Peyer's patch (tissue), 4 donors: Measurements from ENCODE around the gene LRRC32. TPM values are rescaled to one million over a fixed set of nuclear protein-coding genes. Genes with fewer than 3 reads are reported as not detected.
"Not testable (repeated sequence)": the region's sequence is repeated elsewhere in the genome, so short reads cannot be mapped to it uniquely, and the experiment has no call there.

ENCODE experiments used
- DNase-seq, 3 donors: peaks; one replicate each; pipeline ENCODE4 v3.0.0-alpha.2; 2017 to 2019
- H3K27ac ChIP-seq, 4 donors: fragments of 200-600 bp; sonication (generic); one replicate each; pipeline ENCODE4 v1.5.1; 2016 to 2019
- H3K27me3 ChIP-seq, 2 donors: fragments of 200-600 bp; sonication (generic); one replicate each; pipeline ENCODE4 v1.5.1; 2019
- H3K36me3 ChIP-seq, 3 donors: fragments of 200-600 bp; sonication (generic); one replicate each; pipeline ENCODE4 v1.5.1; 2016 to 2019
- H3K4me1 ChIP-seq, 4 donors: fragments of 200-600 bp; sonication (generic); one replicate each; pipeline ENCODE4 v1.5.1; 2016 to 2019
- H3K4me3 ChIP-seq, 4 donors: fragments of 200-600 bp; sonication (generic); 1 replicate in 3 of 4; 2 replicates in 1 of 4; pipeline ENCODE4 v1.5.1; 2016 to 2019; ENCODE audit warnings: mild to moderate bottlenecking in 1 of 4
- H3K9me3 ChIP-seq, 4 donors: fragments of 200-600 bp; sonication (generic); one replicate each; pipeline ENCODE4 v1.5.1; 2016 to 2019; ENCODE audit warnings: mild to moderate bottlenecking in 1 of 4
- POLR2A ChIP-seq, 2 donors: fragments of 450-650 bp; IDR thresholded peaks; one replicate each; pipeline ENCODE4 v1.5.1; 2017; ENCODE audit warnings: antibody characterized with exemption in 2 of 2, mild to moderate bottlenecking in 2 of 2, moderate library complexity in 2 of 2
- total RNA-seq, 4 donors: library from RNA; depleted of rRNA; stranded (reverse); fragments of >200 nt; gene quantifications; one replicate each; pipeline ENCODE4 v1.1.0, GENCODE V29; 2016
- TF ChIP-seq, protein P1 (sequence below), 6 experiments: fragments of 450-650 bp in 4 of 6; fragments of 200-600 bp in 2 of 6; sonication (generic) in 1 of 6; IDR thresholded peaks; one replicate each; pipeline ENCODE4 v1.5.1; 2017 to 2019; ENCODE audit warnings: antibody characterized with exemption in 6 of 6, mild to moderate bottlenecking in 3 of 6, moderate library complexity in 1 of 6

LRRC32 gene
- total RNA-seq, 4 donors from 2014 or later = 4.0 to 36.7 (median 23.0) TPM

DNA sequence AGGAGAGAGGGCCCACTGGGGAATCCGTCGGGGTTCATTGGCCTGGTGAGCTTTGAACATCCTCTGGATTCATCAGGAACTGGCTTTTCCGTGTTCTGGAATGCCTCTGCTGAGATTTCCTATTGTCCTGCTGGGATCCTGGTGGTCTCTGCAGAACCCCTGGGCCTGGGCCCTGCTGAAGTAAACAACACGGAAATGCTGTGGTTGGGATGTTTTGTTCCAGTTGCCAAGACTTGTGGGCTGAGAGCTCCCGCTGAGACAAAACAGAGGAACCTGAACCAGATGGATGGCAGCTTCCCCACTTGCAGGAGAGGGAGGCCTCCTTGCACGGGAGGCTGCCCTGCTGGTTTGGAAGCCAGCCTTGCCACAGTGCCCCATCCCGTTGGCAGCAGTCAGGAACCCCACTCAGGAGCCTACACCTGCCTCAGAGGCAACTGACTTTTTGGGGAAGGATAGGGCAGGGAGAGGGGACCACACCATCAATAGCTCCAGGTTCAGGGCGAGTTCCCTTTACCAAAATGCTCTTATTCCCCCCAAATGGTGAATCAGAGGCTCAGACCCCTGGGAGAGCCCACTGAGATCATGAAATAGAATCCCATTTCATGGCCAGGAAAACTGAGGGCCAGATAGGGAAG, 60.7 kb downstream of the LRRC32 start:
- TF ChIP-seq POLR2A (IDR thresholded peaks at IDR 0.05) = no peak
- TF ChIP-seq, protein P1, sequence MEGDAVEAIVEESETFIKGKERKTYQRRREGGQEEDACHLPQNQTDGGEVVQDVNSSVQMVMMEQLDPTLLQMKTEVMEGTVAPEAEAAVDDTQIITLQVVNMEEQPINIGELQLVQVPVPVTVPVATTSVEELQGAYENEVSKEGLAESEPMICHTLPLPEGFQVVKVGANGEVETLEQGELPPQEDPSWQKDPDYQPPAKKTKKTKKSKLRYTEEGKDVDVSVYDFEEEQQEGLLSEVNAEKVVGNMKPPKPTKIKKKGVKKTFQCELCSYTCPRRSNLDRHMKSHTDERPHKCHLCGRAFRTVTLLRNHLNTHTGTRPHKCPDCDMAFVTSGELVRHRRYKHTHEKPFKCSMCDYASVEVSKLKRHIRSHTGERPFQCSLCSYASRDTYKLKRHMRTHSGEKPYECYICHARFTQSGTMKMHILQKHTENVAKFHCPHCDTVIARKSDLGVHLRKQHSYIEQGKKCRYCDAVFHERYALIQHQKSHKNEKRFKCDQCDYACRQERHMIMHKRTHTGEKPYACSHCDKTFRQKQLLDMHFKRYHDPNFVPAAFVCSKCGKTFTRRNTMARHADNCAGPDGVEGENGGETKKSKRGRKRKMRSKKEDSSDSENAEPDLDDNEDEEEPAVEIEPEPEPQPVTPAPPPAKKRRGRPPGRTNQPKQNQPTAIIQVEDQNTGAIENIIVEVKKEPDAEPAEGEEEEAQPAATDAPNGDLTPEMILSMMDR (IDR thresholded peaks at IDR 0.05) = no peak
- no peak overlapping the region for H3K4me3 ChIP-seq
- H3K9me3 ChIP-seq = no peaks in the 10 kb centered on the region
- H3K27ac ChIP-seq = no peak overlapping the region
- H3K4me1 ChIP-seq = peaks cover 0 to 18% (median 1%) of the 10 kb centered on the region in 4 donors
- H3K27me3 ChIP-seq = no peaks in the 10 kb centered on the region
- peak in 1 of 3 donors; percentile 23 for DNase-seq
- H3K36me3 ChIP-seq = no peaks in the 10 kb centered on the region

DNA sequence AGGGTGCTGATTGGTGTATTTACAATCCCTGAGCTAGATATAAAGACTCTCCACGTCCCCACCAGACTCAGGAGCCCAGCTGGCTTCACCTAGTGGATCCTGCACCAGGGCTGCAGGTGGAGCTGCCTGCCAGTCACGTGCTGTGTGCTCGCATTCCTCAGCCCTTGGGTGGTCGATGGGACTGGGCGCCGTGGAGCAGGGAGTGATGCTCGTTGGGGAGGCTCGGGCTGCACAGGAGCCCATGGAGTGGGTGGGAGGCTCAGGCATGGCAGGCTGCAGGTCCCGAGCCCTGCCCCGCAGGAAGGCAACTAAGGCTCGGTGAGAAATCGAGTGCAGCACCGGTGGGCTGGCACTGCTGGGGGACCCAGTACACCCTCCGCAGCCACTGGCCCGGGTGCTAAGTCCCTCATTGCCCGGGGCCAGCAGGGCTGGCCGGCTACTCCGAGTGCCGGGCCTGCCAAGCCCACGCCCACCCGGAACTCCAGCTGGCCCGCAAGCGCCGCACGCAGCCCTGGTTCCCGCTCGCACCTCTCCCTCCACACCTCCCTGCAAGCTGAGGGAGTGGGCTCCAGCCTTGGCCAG, 61.6 kb downstream of the LRRC32 start:
- not testable (repeated sequence) for H3K27me3 ChIP-seq, H3K4me3 ChIP-seq, H3K36me3 ChIP-seq, H3K27ac ChIP-seq, H3K9me3 ChIP-seq
- H3K4me1 ChIP-seq = peaks cover 0 to 27% (median 1%) of the 10 kb centered on the region in 4 donors
- DNase-seq = peak in 1 of 3 donors; percentile 24

DNA sequence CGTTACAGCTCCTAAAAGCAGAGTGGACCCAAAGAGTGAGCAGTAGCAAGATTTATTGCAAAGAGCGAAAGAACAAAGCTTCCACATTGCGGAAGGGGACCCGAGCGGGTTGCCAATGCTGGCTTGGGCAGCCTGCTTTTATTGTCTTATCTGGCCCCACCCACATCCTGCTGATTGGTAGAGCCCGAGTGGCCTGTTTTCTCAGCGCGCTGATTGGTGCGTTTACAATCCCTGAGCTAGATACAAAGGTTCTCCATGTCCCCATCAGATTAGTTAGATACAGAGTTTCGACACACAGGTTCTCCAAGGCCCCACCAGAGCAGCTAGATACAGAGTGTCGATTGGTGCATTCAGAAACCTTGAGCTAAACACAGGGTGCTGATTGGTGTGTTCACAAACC, 62.3 kb downstream of the LRRC32 start:
- peak in 1 of 3 donors; percentile 30 for DNase-seq
- H3K4me1 ChIP-seq = peaks cover 0 to 34% (median 1%) of the 10 kb centered on the region in 4 donors

More for the DNA sequence above, 62.3 kb downstream of the LRRC32 start:
- not testable (repeated sequence) for H3K36me3 ChIP-seq, H3K27ac ChIP-seq, H3K9me3 ChIP-seq, H3K27me3 ChIP-seq, H3K4me3 ChIP-seq

Other genes starting within 250 kb of the LRRC32 start
- 10 to 100 TPM; 27.6 to 36.5 (median 32.0) TPM for gene EMSY, start 225.7 kb downstream of the LRRC32 start, total RNA-seq
- 100 to 1,000 TPM in 2 of 4 donors, 10 to 100 TPM in 2; 27.2 to 152 (median 87.2) TPM for gene TSKU, start 112.6 kb upstream of the LRRC32 start, total RNA-seq
- 10 to 100 TPM; 13.2 to 25.5 (median 19.8) TPM for gene ACER3, start 190.2 kb upstream of the LRRC32 start, total RNA-seq